Activated T-cell treated with anti-CD3 and anti-CD28 coated beads for 1 hour (primary cell): Measurements from ENCODE around the gene SEC16A.
"Not testable (repeated sequence)": the region's sequence is repeated elsewhere in the genome, so short reads cannot be mapped to it uniquely, and the experiment has no call there.

ENCODE experiments used
- DNase-seq: peaks from one replicate; pipeline ENCODE4 v3.0.0-alpha.2; 2020; ENCODE audit warnings: low read depth

Gene SEC16A

DNA sequence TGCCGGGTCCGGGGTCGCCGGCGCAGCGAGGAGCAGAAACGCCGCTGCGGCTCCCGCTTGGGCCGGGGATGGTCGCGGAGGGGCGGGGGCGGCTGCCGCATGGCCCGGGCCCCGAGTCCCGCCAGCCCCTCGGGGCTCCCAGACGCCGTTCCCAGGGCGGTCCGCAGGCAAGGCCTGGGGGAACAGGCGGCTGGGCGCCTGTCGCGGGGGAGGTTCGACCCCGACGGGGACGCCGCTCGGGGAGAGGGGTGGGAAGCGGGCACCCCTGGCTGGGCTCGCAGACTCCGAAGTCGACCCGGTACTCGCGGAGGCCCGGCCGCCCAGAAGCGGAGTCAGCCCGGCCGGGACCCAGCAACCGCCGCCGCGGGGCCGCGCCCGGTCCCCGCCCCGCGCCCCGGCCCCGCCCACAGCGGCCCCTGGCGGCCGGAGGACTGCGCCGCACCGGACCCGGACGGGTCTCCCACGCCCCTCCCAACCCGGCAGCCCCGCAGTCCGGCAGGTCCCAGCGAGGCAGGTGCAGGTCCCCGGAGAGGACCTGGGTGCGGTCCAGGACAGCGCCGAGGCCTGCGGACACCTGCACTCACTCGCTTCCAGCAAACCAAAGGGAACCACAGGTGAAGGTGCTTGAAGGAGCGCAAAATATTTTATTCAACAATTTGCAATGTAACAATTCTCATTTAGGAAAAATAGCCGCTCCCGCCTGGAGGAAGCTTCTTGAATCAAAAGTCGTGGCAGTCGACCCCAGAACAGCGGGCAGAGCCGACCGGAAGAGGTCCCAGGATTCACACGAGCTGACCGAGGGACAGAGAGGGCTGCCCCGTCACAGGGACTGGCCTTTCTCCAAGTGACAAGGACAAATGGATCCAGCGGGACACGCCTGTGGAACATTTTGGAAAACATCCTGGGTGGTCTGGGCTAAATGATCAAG is 43.1 kb downstream of the SEC16A start, which contains the start of gene INPP5E:
TSS of gene INPP5E (minus strand) at position 365 of the 928 bp plus-strand sequence. CDS start 426 bp downstream, outside the sequence.
- DNase-seq = peak; percentile 83

- peak; percentile 45 for DNase-seq
These were observed 44.0 kb downstream of the SEC16A start for GRCh38 chr9:136438548-136439480.

DNA sequence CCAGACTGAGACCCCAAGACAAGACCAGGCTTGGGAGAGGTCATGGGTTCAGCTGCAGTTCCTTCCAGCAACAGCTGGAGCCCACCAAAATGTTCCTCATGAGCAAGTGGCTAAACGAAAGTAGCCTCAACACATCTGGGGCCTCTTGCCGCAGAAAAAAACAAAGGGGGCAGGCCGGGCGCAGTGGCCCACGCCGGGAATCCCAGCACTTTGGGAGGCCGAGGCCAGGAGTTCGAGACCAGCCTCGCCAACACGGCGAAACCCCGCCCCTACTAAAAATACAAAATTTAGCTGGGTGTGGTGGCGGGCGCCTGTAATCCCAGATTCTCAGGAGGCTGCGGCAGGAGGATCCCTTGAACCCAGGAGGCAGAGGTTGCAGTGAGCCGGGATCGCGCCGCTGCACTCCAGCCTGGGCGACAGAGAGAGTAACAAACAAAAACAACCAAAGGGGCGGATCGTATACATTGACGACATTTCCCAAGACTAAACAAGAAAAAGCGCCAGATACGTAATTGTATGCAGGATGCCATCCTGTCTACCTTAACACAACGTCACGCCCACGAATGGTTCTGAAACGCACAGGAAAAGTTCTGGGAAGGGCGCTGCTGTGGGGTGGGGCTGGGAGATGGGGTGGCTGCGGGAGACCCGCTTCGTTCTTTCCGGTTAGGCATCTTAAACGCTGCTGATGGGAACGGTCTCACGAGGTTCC is 44.8 kb downstream of the SEC16A start:
- no peak for DNase-seq

DNA sequence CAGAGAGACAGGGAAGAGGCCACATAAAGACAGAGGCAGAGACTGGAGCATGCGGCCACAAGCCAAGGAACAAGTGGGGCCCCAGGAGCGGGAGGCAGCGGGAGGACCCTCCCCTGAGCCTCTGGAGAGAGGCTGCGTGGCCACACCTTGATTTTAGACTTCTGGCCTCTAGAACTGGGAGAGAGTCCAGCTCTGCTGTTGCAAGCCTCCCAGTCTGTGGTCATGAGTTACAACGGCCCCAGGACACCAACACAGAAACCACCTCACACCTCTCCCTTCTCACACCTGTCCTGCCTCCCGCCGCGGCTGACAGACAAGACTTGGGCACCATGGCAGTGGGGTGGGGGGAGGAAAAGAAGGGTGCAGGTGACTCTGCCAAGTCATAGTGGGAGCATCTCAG is 45.4 kb downstream of the SEC16A start:
- no peak for DNase-seq

DNA sequence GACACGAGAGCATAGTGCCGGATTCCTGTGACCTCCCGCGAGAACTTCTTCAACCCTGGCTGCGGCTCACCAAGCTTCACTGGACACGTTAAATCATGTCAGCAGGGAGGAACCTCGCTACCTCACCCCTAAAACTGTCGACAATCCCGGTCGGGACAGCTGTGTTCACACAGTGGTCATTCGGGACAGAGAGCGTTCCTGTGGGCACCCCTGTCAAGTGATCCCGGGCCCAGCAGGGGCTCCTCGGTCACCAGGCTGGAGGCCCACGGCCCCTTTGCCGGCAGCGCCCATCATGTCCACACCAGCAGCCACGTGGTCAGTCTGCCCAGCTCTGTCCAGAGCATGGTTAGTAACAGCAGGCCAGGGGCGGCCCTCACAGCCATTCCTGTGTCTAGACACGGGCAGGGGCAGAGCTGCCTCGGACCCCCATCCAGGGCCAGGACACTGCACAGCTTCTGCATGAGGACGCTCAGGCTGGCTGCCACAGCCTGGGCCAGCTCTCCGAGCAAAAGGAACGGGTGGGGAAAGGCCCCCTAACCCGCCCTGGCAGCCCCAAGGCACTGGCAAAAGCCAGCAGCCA is 46.7 kb downstream of the SEC16A start:
- DNase-seq = no peak

DNA sequence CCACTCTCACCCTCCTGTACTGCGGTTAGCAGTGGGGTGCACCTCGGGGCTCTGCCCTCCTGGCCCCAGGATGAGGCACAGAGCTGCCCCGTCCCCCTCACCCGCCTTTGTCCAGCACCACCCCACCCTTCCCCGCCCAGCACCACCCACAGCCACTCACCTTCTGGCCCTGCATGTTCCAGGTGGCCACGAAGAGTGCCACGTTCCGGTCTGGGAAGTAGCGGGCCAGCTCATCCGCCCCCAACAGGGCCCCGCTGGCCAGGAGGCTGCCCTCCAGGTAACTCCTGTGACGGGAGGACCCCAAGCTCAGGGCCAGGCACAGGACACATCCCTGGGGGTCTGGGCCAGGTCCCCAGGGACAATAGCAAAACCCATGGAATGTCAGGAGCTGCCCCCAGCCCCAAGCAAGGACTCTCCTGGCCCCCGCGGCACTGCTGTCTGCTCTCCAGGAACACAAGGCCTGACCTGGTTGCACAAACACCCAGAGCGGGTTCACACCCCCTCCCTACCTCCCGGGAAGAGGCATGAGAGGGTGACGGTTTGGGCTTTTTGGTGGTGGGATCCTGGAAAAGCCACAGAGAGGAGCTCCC is 48.2 kb downstream of the SEC16A start:
- no peak for DNase-seq

DNA sequence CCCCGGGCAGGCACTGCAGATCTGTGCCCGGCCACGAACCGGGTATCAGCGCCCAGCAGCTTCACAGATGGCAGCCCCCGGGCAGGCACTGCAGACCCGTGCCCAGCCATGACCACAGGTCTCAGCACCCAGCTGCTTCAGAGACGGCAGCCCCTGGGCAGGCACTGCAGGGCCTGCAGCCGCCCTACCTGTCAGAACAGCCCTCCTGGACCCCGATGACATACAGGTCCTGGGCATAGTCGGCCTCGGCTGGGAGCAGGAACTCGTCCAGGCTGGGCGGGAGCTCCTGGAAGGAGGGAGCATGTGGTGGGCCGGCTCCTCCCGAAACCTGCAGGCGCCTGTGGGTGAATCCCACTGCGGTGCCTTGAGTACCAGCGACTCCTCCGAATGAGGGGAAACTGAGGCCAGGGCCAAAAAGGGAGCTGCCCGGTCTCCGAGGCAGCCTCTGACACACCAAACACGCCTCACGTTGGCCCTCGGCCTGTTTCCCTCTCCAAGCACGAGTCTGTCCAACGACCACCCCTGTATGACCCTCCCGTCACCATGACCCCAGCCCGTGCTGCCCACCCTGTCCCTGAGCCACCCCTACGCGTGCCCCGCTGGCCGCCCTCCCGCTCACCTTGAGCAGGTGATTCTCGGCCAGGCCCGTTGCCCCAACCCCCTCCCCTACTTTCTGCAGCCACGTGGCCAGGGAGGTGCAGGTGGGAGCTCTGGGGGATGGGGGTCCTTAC is 48.8 kb downstream of the SEC16A start:
- no peak for DNase-seq

GRCh38 chr9:136433043-136433715 is 49.7 kb downstream of the SEC16A start:
- no peak for DNase-seq

- no peak for DNase-seq
These were observed 50.2 kb downstream of the SEC16A start for GRCh38 chr9:136432591-136432990.

- DNase-seq = no peak
These were observed 51.0 kb downstream of the SEC16A start for GRCh38 chr9:136431782-136432350.

DNA sequence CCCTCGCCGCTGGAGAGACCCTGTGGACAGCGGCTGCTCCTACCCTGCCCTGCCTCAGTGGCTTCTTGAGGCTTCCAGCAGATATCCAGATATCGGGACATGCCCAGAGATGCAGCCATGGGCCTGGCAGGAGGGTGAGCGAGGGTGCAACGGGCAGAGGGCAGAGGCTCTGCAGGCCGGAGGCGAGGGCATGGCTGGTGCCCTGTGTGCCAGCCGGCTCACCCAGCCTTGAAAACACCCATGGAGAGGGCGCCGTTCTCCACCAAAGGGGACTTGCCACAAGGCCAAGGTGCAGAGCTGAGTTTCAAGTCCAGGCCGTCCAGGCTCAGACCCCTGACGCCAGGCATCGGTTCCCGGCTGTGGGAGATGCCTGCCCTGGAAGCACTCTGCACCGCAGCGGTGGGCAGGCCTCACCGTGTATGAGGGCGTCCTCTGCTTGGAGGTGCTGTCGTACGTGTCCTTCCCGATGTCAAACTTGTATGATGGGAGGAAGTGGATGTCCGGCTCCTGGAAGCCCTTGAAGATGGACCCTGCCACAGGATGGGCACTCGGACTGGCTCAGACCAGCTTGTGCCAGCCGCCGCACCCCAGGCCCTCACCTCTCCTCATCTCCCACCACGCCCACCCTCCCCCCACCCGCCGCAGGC is 52.1 kb downstream of the SEC16A start:
- no peak for DNase-seq

GRCh38 chr9:136429683-136430491 is 53.0 kb downstream of the SEC16A start:
- no peak for DNase-seq

GRCh38 chr9:136429075-136429628 is 53.7 kb downstream of the SEC16A start:
- DNase-seq = no peak

DNA sequence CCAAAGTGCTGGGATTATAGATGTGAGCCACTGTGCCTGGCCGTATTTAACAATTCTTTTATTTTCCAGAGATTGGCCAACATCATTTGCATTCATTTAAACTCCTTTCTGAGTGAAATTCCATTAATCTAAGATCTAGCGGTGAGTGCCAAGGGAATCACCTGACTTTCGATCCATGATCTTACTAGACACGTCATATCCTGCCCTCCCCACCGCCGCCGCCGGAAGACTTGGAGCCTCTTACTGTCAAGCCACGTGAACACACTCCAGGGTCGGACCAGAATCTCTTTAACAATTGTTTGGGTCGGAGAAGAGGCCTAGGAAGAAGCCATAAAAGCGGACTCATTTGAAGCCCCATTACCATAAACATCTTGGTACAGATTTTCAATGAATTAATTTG is 56.1 kb downstream of the SEC16A start:
- DNase-seq = no peak

DNA sequence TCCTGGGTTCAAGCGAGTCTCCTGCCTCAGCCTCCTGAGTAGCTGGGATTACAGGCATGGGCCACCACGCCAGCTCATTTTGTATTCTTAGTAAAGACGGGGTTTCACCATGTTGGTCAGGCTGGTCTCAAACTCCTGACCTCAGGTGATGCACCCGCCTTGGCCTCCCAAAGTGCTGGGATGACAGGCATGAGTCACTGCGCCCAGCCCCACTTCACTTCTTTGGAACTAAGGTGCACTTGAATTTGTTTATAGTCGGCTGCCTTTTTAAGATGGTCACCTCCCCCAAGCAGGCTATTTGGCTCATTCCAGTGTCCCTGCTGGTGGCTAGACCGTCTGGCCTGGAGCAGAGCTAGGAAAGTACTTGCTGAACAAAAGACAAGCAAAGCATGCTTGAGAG is 57.5 kb downstream of the SEC16A start:
- not testable (repeated sequence) for DNase-seq

DNA sequence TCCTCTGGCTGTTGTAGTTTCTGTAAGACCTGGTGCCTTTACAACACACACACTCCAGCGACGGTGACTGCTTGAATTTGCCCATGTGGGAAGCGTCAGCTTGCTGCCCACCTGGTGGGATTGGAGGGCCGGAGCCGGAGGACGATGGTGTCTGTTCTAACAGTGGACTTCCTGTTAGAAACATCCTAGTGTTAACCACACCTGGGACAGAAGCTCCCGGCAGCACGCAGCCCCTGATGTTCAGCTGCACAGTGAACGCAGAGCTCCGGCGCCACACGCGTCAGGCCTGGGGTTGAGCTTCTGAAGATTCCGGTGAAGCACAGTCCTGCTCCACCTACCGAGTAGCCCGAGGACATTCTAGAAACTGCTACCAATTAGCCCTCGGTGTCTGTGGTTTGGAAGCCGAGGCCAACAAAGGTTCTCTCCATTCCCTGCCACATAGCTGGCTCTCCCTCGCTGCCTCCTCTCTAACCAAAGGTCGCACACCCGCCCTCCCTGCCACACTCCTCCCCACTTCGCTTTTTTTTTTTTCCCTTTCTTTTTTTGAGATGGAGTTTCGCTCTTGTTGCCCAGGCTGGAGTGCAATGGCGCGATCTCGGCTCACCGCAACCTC is 58.0 kb downstream of the SEC16A start:
- DNase-seq = no peak

DNA sequence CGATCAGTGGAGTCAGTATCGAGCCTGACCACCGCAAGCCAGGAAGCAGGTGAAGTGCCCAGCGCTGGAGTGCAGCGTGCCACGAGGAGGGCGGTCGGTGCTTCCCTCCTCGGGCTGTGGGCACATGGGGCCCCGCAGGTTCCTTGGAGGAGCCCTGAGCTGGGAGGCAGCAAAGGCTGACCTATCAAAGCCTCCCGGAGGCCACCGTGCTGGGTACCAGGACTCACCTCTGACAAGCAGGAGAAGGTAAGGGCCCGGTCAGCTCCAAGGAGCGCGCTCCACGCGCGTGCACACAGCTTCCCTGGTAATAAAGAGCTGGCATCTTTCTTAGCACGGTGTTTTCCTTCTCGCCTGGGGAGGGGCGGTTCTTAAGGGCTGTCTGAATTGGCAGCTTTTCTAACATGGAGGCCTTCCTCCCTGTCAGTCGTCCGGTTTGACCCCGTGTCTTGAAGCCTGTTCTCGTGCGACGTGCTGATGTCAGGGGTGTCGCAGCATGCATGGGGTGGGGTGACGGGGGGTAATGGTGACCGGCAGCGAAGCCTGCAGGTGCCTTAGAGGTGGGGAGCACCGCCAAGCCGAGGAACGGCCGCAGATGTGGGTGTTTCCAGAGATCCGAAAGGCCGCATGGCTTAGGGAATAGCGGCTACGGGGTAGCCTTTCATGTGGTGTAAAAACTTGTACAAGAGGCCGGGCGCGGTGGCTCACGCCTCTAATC is 59.3 kb downstream of the SEC16A start:
- no peak for DNase-seq
